Psoas muscle (tissue), 8 donors: ENCODE results near the gene GALNT12. TPM values are rescaled to one million over a fixed set of nuclear protein-coding genes. Genes with fewer than 3 reads are reported as not detected.
A peak's percentile ranks its signal among the peaks of the same experiment; 100 is the strongest.

ENCODE experiments used
- ATAC-seq, 4 donors: fragments of 200-7000 bp; cut with Tn5 transposase; one replicate each; pipeline ENCODE4 v1.9.1; 2020; ENCODE audit warnings: moderate library complexity in 3 of 4, mild to moderate bottlenecking in 2 of 4
- DNase-seq, 2 donors: peaks; one replicate each; pipeline ENCODE4 v3.0.0-alpha.2; 2020
- H3K27ac ChIP-seq: fragments of 200-600 bp; one replicate; pipeline ENCODE4 v1.8.0; 2022
- H3K27me3 ChIP-seq, 3 donors: fragments of 200-600 bp in 1 of 3; one replicate each; pipeline versions ENCODE4 v1.6.1 to v1.8.0; 2013 to 2022; ENCODE audit warnings: low read length in 2 of 3, mild to moderate bottlenecking in 2 of 3, moderate library complexity in 1 of 3; ENCODE audit not compliant: insufficient read depth in 3 of 3
- H3K36me3 ChIP-seq, 2 donors: fragments of 200-600 bp in 1 of 2; one replicate each; pipeline versions ENCODE4 v1.6.1 to v1.8.0; 2013 to 2022; ENCODE audit warnings: low read depth in 1 of 2, mild to moderate bottlenecking in 1 of 2, moderate library complexity in 1 of 2; ENCODE audit not compliant: insufficient read depth in 1 of 2
- H3K4me1 ChIP-seq: fragments of 200-600 bp; one replicate; pipeline ENCODE4 v1.8.0; 2022
- H3K4me3 ChIP-seq: fragments of 200-600 bp; one replicate; pipeline ENCODE4 v1.8.0; 2022; ENCODE audit warnings: mild to moderate bottlenecking
- H3K9me3 ChIP-seq: fragments of 200-600 bp; one replicate; pipeline ENCODE4 v1.8.0; 2022
- CTCF ChIP-seq: fragments of 200-600 bp; IDR thresholded peaks from one replicate; pipeline ENCODE4 v1.8.0; 2022; ENCODE audit warnings: antibody characterized with exemption
- WGBS, 3 donors: extraction: QIAGEN DNeasy Blood & Tissue Kit; methylation state at CpG; one replicate each; pipeline versions ENCODE4 v1.1.6 to v1.1.7; 2013; 5-methylcytosine and 5-hydroxymethylcytosine counted together
- intact Hi-C, 2 donors: fragments of 100-400 bp; cut with DNase I; formaldehyde crosslinking; loops; one replicate each; pipeline versions ENCODE4 v1.11.0 to v1.14.2; 2022
- polyA plus RNA-seq, 3 donors: library from polyadenylated mRNA; stranded (reverse); fragments of 200-250 nt; gene quantifications; one replicate each; pipeline ENCODE4 v1.2.3, GENCODE V29; 2013
- total RNA-seq, 4 donors: library from RNA; stranded (reverse); fragmentation: NEBNext Ultra II Directional in 2 of 4; extraction: Animal tissue kit (Norgen Biotek cat#: 25700) in 2 of 4; gene quantifications; one replicate each; pipeline versions ENCODE4 v1.2.1 to v1.2.4, GENCODE V29; 2021 to 2023
- donor health status: healthy with polysubstance abuse.
- donor health status: DM: no; HTN: no; CAD: no; lungs with moderate emphysema.
- donor health status: Bipolar disorder and iron deficiency.
- donor health status: healthy.
- donor health status: DM: yes; HTN: yes; CAD: no.
- donor health status: DM: no; HTN: no; CAD: no.
- donor health status: DM: no; HTN: no; CAD: no.
- donor health status: DM: yes; HTN: yes; CAD: no.

GALNT12 gene
- total and polyA plus RNA-seq, 7 donors: 0.12 to 0.32 (median 0.28) TPM; not detected in 1

DNA sequence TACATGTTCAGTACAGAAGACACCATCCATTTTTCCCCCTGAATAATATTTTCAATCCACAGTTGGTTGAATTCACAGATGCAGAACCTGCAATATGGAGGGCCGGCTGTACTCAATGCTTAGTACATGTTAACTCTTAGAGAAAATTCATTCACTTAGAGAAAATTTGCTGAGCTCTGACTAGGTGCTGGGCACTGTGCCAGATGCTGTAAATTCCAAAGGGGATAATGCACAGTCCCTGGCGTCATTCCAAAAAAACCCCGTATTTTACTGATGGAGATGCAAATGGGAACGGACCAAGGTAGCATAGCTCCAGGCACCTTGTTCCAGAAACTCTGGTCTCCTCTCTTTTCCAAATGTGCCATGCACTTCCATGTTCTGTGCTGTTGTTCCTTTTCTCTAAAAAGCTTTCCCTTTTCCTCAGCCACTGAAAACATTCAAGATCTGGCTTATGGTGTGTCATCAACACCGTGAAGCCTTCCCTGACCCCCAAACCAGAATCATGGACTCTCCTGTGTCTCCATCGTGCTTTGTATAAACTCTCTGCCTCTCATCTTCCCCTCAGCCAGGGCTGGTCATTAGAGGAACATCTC, 80.5 kb downstream of the GALNT12 start:
- ATAC-seq: no peak
- Histone ChIP-seq H3K4me3 (no peak overlapping the region), H3K9me3 (no peaks in the 10 kb centered on the region), H3K27me3 (no peaks in the 10 kb centered on the region), H3K36me3 (no peaks in the 10 kb centered on the region), H3K27ac (no peak overlapping the region), H3K4me1 (peaks cover 10% of the 10 kb centered on the region)
- 37 to 43% (median 38%) methylated on average over 6 of the region's 6 CpGs for WGBS, 3 donors
- no peak for TF ChIP-seq CTCF
- DNase-seq: no peak
- intact Hi-C loops: no loop called here

GRCh38 chr9:98888801-98889421, 81.4 kb downstream of the GALNT12 start:
- no peaks in the 10 kb centered on the region for H3K9me3 ChIP-seq
- DNase-seq (no peak), ATAC-seq (peak in 2 of 4 donors; percentile 36 to 48)
- no peaks in the 10 kb centered on the region for H3K36me3 ChIP-seq
- H3K4me1 ChIP-seq: peaks cover 10% of the 10 kb centered on the region
- intact Hi-C loops: no loop called here
- H3K4me3 ChIP-seq: no peak overlapping the region
- peak overlapping the region; percentile 16 for H3K27ac ChIP-seq
- no peaks in the 10 kb centered on the region for H3K27me3 ChIP-seq
- WGBS, 3 donors: 28 to 49% (median 32%) methylated on average over 4 of the region's 4 CpGs
- no peak for TF ChIP-seq CTCF

DNA sequence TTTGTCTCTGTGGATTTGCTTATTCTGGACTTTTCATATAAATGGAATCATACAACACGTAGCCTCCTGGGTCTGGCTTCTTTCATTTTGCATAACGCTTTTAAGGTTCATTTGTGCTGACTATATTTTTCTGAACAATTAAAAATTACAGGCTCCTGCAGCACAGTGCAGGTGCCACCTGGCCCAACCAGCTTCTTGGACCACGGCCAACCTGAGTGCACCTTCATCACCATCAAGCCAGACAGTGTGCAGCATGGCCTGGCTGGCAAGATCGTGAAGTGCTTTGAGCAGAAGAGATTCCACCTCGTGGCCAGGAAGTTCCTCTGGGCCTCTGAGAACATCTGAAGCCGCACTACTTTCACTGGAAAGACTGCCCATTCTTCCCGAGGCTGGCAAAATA, 82.8 kb downstream of the GALNT12 start:
- DNase-seq (no peak), ATAC-seq (no peak)
- peak overlapping the region; percentile 9 for H3K27ac ChIP-seq
- intact Hi-C loops: no loop called here
- WGBS, 3 donors: 41 to 51% (median 42%) methylated on average over 7 of the region's 7 CpGs
- no peaks in the 10 kb centered on the region for H3K9me3 ChIP-seq
- no peaks in the 10 kb centered on the region for H3K36me3 ChIP-seq
- no peaks in the 10 kb centered on the region for H3K27me3 ChIP-seq
- peaks cover 10% of the 10 kb centered on the region for H3K4me1 ChIP-seq
- no peak for TF ChIP-seq CTCF
- no peak overlapping the region for H3K4me3 ChIP-seq

- no peaks in the 10 kb centered on the region for H3K27me3 ChIP-seq
- intact Hi-C loops: no loop called here
- H3K36me3 ChIP-seq: no peaks in the 10 kb centered on the region
- no peak for DNase-seq
- 82 to 98% (median 83%) methylated on average over 1 of the region's 1 CpG for WGBS, 3 donors
- peaks cover 10% of the 10 kb centered on the region for H3K4me1 ChIP-seq
- no peak for ATAC-seq
- peaks cover 4% of the 10 kb centered on the region for H3K9me3 ChIP-seq
- no peak overlapping the region for H3K4me3 ChIP-seq
- H3K27ac ChIP-seq: no peak overlapping the region
- no peak for TF ChIP-seq CTCF
Measured at GRCh38 chr9:98892288-98892687, 84.8 kb downstream of the GALNT12 start.

DNA sequence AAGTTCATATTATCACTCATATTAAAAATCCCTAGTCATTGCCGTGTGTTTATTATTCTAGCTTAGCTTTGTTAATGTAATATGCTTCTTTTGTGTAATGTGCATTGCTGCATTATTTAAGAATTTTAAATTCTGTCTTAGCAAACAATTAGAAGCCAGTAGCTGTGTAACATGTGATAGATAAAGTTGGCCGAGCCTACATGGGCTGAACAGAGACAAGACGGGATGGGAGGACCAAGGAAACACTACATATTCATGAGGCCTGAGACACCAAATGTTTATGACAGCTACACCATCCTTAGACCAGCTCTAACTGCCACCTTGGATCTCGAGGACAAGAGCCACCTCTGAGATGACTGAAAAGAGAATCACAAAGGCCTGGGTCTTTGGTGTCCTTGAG, 85.2 kb downstream of the GALNT12 start:
- no peak for DNase-seq
- 83 to 84% (median 83%) methylated on average over 4 of the region's 4 CpGs for WGBS, 3 donors
- no peaks in the 10 kb centered on the region for H3K27me3 ChIP-seq
- intact Hi-C loops: no loop called here
- no peak for TF ChIP-seq CTCF
- peaks cover 7% of the 10 kb centered on the region for H3K4me1 ChIP-seq
- no peaks in the 10 kb centered on the region for H3K36me3 ChIP-seq
- H3K9me3 ChIP-seq: peaks cover 4% of the 10 kb centered on the region
- no peak overlapping the region for H3K4me3 ChIP-seq
- H3K27ac ChIP-seq: no peak overlapping the region
- ATAC-seq: no peak
